Keratinocyte (primary cell): ENCODE data around the gene CDCP1. TPM values are rescaled to one million over a fixed set of nuclear protein-coding genes. Genes with fewer than 3 reads are reported as not detected.

Source experiments
- DNase-seq: peaks from one replicate; pipeline ENCODE4 v3.0.0-alpha.2; 2011; ENCODE audit warnings: low read depth, missing footprints, low spot score
- FAIRE-seq: peaks from 2 replicates; lab custom pipeline; 2011; peaks lifted over from hg19 to GRCh38; lab: Jason Lieb, UNC
- H2AFZ ChIP-seq: 2 replicates; pipeline ENCODE4 v1.6.0; 2012; ENCODE audit warnings: low read length, control low read depth, inconsistent platforms; ENCODE audit not compliant: control insufficient read depth
- H3K27ac ChIP-seq: 2 replicates; pipeline ENCODE4 v1.5.1; 2011; ENCODE audit warnings: low read length; ENCODE audit not compliant: control insufficient read depth, insufficient read depth
- H3K27me3 ChIP-seq: 3 replicates; pipeline ENCODE4 v1.6.0; 2011; ENCODE audit warnings: low read length; ENCODE audit not compliant: control insufficient read depth, insufficient read depth; ENCODE audit errors: extremely low read depth
- H3K36me3 ChIP-seq, 2 experiments: 2 replicates in 1 of 2; 3 replicates in 1 of 2; pipeline ENCODE4 v1.5.1; 2011; ENCODE audit warnings: low read length in 2 of 2, mild to moderate bottlenecking in 1 of 2; ENCODE audit not compliant: control insufficient read depth in 2 of 2, insufficient read depth in 2 of 2; ENCODE audit errors: extremely low read depth in 1 of 2
- H3K4me1 ChIP-seq: 3 replicates; pipeline ENCODE4 v1.5.1; 2011; ENCODE audit warnings: low read length; ENCODE audit not compliant: control insufficient read depth, insufficient read depth; ENCODE audit errors: extremely low read depth
- H3K4me2 ChIP-seq: 3 replicates; pipeline ENCODE4 v1.6.0; 2011; ENCODE audit warnings: low read depth, low read length; ENCODE audit not compliant: control insufficient read depth, insufficient read depth; ENCODE audit errors: extremely low read depth
- H3K4me3 ChIP-seq, 3 experiments: fragments of 200-600 bp in 1 of 3; sonication (generic) in 1 of 3; 2 replicates in 2 of 3; 3 replicates in 1 of 3; pipeline ENCODE4 v1.5.1; 2011 to 2016; ENCODE audit warnings: low read length in 3 of 3, mild to moderate bottlenecking in 3 of 3, control low read depth in 2 of 3, inconsistent platforms in 1 of 3, low read depth in 1 of 3, mixed read lengths in 1 of 3, mixed run types in 1 of 3, moderate library complexity in 1 of 3; ENCODE audit not compliant: control insufficient read depth in 2 of 3, insufficient read depth in 2 of 3; ENCODE audit errors: extremely low read depth in 1 of 3
- H3K79me2 ChIP-seq: 2 replicates; pipeline ENCODE4 v1.6.0; 2012; ENCODE audit warnings: low read length; ENCODE audit not compliant: control insufficient read depth, insufficient read depth
- H3K9ac ChIP-seq: 3 replicates; pipeline ENCODE4 v1.6.0; 2011; ENCODE audit warnings: low read length; ENCODE audit not compliant: control insufficient read depth, insufficient read depth; ENCODE audit errors: extremely low read depth
- H3K9me1 ChIP-seq: 3 replicates; pipeline ENCODE4 v1.6.0; 2011; ENCODE audit warnings: low read length; ENCODE audit not compliant: control insufficient read depth, insufficient read depth; ENCODE audit errors: extremely low read depth
- H3K9me3 ChIP-seq: 2 replicates; pipeline ENCODE4 v1.5.1; 2012; ENCODE audit warnings: low read depth, low read length; ENCODE audit not compliant: control insufficient read depth
- H4K20me1 ChIP-seq: 3 replicates; pipeline ENCODE4 v1.6.0; 2011; ENCODE audit warnings: low read length; ENCODE audit not compliant: control insufficient read depth, insufficient read depth; ENCODE audit errors: extremely low read depth
- CTCF ChIP-seq, 3 experiments: IDR thresholded peaks in 1 of 3; conservative IDR thresholded peaks in 1 of 3; optimal IDR thresholded peaks in 1 of 3; 2 replicates in 2 of 3; 3 replicates in 1 of 3; pipeline versions ENCODE3 to v1.5.1; 2011; ENCODE audit warnings: low read length in 3 of 3, mild to moderate bottlenecking in 3 of 3, moderate library complexity in 2 of 3, control low read depth in 1 of 3, inconsistent platforms in 1 of 3; ENCODE audit not compliant: insufficient read depth in 2 of 3; ENCODE audit errors: extremely low read depth in 1 of 3
- EZH2 ChIP-seq: IDR thresholded peaks from one replicate; pipeline ENCODE4 v1.6.1; 2012; ENCODE audit warnings: inconsistent platforms, mild to moderate bottlenecking, low read length, moderate library complexity
- dilution Hi-C: fragments of 300-500 bp; cut with MboI; formaldehyde crosslinking; loops from one replicate; pipeline ENCODE4 v1.7.0; 2020; ENCODE audit warnings: low sequenced_read_pairs; ENCODE audit not compliant: extremely low pct_ligation_motif_present
- polyA plus RNA-seq, 5 experiments: library from polyadenylated mRNA; depleted of rRNA in 3 of 5; stranded (reverse) in 3 of 5; stranded (forward) in 1 of 5; unstranded in 1 of 5; fragments of >200 nt; gene quantifications; 1 replicate in 1 of 5; 2 replicates in 3 of 5; 3 replicates in 1 of 5; pipeline versions ENCODE4 v1.2.1 to v1.2.3, GENCODE V29; 2011 to 2012; ENCODE audit warnings: missing spikeins in 2 of 5, low read depth in 1 of 5, low replicate concordance in 1 of 5

CDCP1 gene
- polyA plus RNA-seq, 1 donor (not counting 4 experiments of a cell fraction or from before 2014, with no cell fraction given), result 85.8 TPM

- no peaks in the 10 kb centered on the region for H3K9me1 ChIP-seq
- no peak overlapping the region for H3K27ac ChIP-seq
- FAIRE-seq (no peak), DNase-seq (no peak)
- H3K4me2 ChIP-seq, result no peak overlapping the region
- no peaks in the 10 kb centered on the region for H3K9me3 ChIP-seq
- no peaks in the 10 kb centered on the region for H4K20me1 ChIP-seq
- H3K36me3 ChIP-seq, result no peaks in the 10 kb centered on the region
- dilution Hi-C loops, result no loop called here
- H3K9ac ChIP-seq, result no peak overlapping the region
- H3K27me3 ChIP-seq, result no peaks in the 10 kb centered on the region
- no peak for TF ChIP-seq CTCF (optimal IDR thresholded peaks at IDR 0.05 in 1 of 3, IDR thresholded peaks at IDR 0.05 in 1 of 3, conservative IDR thresholded peaks at IDR 0.05 in 1 of 3; ENCODE audit: extremely low read depth in 1 of 3, insufficient read depth in 2 of 3, low read length in 3 of 3)
- no peak for TF ChIP-seq EZH2
- H3K4me1 ChIP-seq, result peaks cover 7% of the 10 kb centered on the region
- H3K79me2 ChIP-seq, result no peaks in the 10 kb centered on the region
- no peak overlapping the region for H2AFZ ChIP-seq
- H3K4me3 ChIP-seq, result no peak overlapping the region
Observed at GRCh38 chr3:45191924-45192417, 45.8 kb upstream of the CDCP1 start.

- no peaks in the 10 kb centered on the region for H3K79me2 ChIP-seq
- no peak overlapping the region for H2AFZ ChIP-seq
- TF ChIP-seq EZH2 (no peak), CTCF (optimal IDR thresholded peaks at IDR 0.05 in 1 of 3, IDR thresholded peaks at IDR 0.05 in 1 of 3, conservative IDR thresholded peaks at IDR 0.05 in 1 of 3; ENCODE audit: extremely low read depth in 1 of 3, insufficient read depth in 2 of 3, low read length in 3 of 3) (no peak)
- H3K4me1 ChIP-seq, result peaks cover 7% of the 10 kb centered on the region
- no peaks in the 10 kb centered on the region for H3K36me3 ChIP-seq
- H3K9me1 ChIP-seq, result no peaks in the 10 kb centered on the region
- H3K4me2 ChIP-seq, result no peak overlapping the region
- H3K9ac ChIP-seq, result no peak overlapping the region
- no peaks in the 10 kb centered on the region for H4K20me1 ChIP-seq
- H3K4me3 ChIP-seq, result no peak overlapping the region
- dilution Hi-C loops, result no loop called here
- H3K27me3 ChIP-seq, result no peaks in the 10 kb centered on the region
- DNase-seq (no peak), FAIRE-seq (no peak)
- H3K9me3 ChIP-seq, result no peaks in the 10 kb centered on the region
- H3K27ac ChIP-seq, result no peak overlapping the region
Observed at GRCh38 chr3:45191424-45191823, 45.2 kb upstream of the CDCP1 start.
